Suprapubic skin (tissue), 4 donors: ENCODE data around the gene NIP7.

Source experiments
- POLR2A ChIP-seq, 2 donors: fragments of 450-650 bp; IDR thresholded peaks; one replicate each; pipeline ENCODE4 v1.6.1; 2017; ENCODE audit warnings: antibody characterized with exemption in 2 of 2, mild to moderate bottlenecking in 2 of 2, moderate library complexity in 2 of 2
- POLR2AphosphoS5 ChIP-seq, 3 donors: sonication (generic); formaldehyde crosslinking; IDR thresholded peaks; one replicate each; pipeline ENCODE4 v1.6.1; 2017; ENCODE audit warnings: antibody characterized with exemption in 3 of 3

DNA sequence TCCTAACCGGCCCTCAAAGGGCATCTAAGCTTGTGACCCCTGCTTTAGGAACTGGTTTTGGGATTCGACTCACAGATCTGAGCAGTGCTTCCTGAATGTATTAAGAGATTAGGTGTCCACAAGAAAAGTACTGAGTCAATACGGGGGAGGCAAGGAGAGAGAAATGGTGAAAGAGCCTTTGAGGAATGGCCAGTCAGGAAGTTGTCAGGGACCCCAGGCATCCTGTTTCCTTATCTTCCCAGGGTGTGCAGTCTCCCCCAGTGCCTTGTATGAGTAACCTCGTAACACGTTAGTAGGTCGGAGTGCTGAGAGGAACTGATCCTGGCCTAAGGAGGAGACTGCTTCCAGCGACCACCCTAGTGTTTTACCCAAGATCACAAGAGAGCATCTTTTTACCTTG, 28.4 kb downstream of the NIP7 start:
- TF ChIP-seq POLR2AphosphoS5 (IDR thresholded peaks at IDR 0.05) (no peak), POLR2A (IDR thresholded peaks at IDR 0.05) (no peak)
